ENCODE results near the gene SNX27.
A peak's percentile ranks its signal among the peaks of the same experiment; 100 is the strongest.

Gene SNX27

GRCh38 chr1:151574575-151575529 lies 37.0 kb upstream of the SNX27 start:
- DNase-seq: peak in 1 of 3 donors; percentile 8
- H3K27ac ChIP-seq (ENCODE audit: insufficient read depth in 1 of 2, low read depth in 1 of 2, low read length in 2 of 2, poor library complexity in 1 of 2, severe bottlenecking in 2 of 2): no peak overlapping the region
- H3K36me3 ChIP-seq (ENCODE audit: control insufficient read depth in 4 of 4, insufficient read depth in 4 of 4, low read length in 3 of 4): no peaks in the 10 kb centered on the region
- H3K27me3 ChIP-seq (replicated peaks in 2 of 5; ENCODE audit: control insufficient read depth in 4 of 5, insufficient read depth in 5 of 5, low read length in 4 of 5): no peaks in the 10 kb centered on the region
- POLR2A ChIA-PET: no interaction called here
- no peak overlapping the region for H3K4me3 ChIP-seq (ENCODE audit: control insufficient read depth in 1 of 7, extremely low read depth in 1 of 7, insufficient read depth in 4 of 7, low read depth in 2 of 7, low read length in 6 of 7)
- H3K9me3 ChIP-seq (ENCODE audit: control extremely low read depth in 1 of 5, control insufficient read depth in 4 of 5, insufficient read depth in 2 of 5, low read depth in 1 of 5, low read length in 4 of 5): no peaks in the 10 kb centered on the region
- H3K4me1 ChIP-seq (ENCODE audit: control extremely low read depth in 1 of 4, control insufficient read depth in 4 of 4, insufficient read depth in 4 of 4, low read length in 3 of 4): no peaks in the 10 kb centered on the region
- whole genome bisulfite sequencing (ENCODE audit: insufficient coverage): 97% methylated on average over 12 of the region's 12 CpGs
- CTCF ChIA-PET: interaction anchor here (0.8 to 1.2 kb wide), 2 partner anchors 15 to 18 kb away, joined by 3 read pairs; no protein-coding TSS in a partner anchor

GRCh38 chr1:151577173-151577572 lies 34.7 kb upstream of the SNX27 start:
- Histone ChIP-seq H3K9me3 (ENCODE audit: control extremely low read depth in 1 of 5, control insufficient read depth in 4 of 5, insufficient read depth in 2 of 5, low read depth in 1 of 5, low read length in 4 of 5) (no peaks in the 10 kb centered on the region), H3K4me1 (ENCODE audit: control extremely low read depth in 1 of 4, control insufficient read depth in 4 of 4, insufficient read depth in 4 of 4, low read length in 3 of 4) (no peaks in the 10 kb centered on the region), H3K36me3 (ENCODE audit: control insufficient read depth in 4 of 4, insufficient read depth in 4 of 4, low read length in 3 of 4) (no peaks in the 10 kb centered on the region), H3K4me3 (ENCODE audit: control insufficient read depth in 1 of 7, extremely low read depth in 1 of 7, insufficient read depth in 4 of 7, low read depth in 2 of 7, low read length in 6 of 7) (no peak overlapping the region), H3K27ac (ENCODE audit: insufficient read depth in 1 of 2, low read depth in 1 of 2, low read length in 2 of 2, poor library complexity in 1 of 2, severe bottlenecking in 2 of 2) (no peak overlapping the region), H3K27me3 (replicated peaks in 2 of 5; ENCODE audit: control insufficient read depth in 4 of 5, insufficient read depth in 5 of 5, low read length in 4 of 5) (no peaks in the 10 kb centered on the region)
- ChIA-PET CTCF (interaction anchor here (1.3 kb wide), 1 partner anchor 17 kb away, joined by 5 read pairs; no protein-coding TSS in a partner anchor), POLR2A (no interaction called here)
- WGBS (ENCODE audit: insufficient coverage): no CpG with 5 or more reads among the region's 2 CpGs
- DNase-seq: no peak

GRCh38 chr1:151578941-151579340 lies 32.9 kb upstream of the SNX27 start:
- Histone ChIP-seq H3K27ac (ENCODE audit: insufficient read depth in 1 of 2, low read depth in 1 of 2, low read length in 2 of 2, poor library complexity in 1 of 2, severe bottlenecking in 2 of 2) (no peak overlapping the region), H3K27me3 (replicated peaks in 2 of 5; ENCODE audit: control insufficient read depth in 4 of 5, insufficient read depth in 5 of 5, low read length in 4 of 5) (no peaks in the 10 kb centered on the region), H3K4me3 (ENCODE audit: control insufficient read depth in 1 of 7, extremely low read depth in 1 of 7, insufficient read depth in 4 of 7, low read depth in 2 of 7, low read length in 6 of 7) (no peak overlapping the region), H3K4me1 (ENCODE audit: control extremely low read depth in 1 of 4, control insufficient read depth in 4 of 4, insufficient read depth in 4 of 4, low read length in 3 of 4) (no peaks in the 10 kb centered on the region), H3K36me3 (ENCODE audit: control insufficient read depth in 4 of 4, insufficient read depth in 4 of 4, low read length in 3 of 4) (no peaks in the 10 kb centered on the region), H3K9me3 (ENCODE audit: control extremely low read depth in 1 of 5, control insufficient read depth in 4 of 5, insufficient read depth in 2 of 5, low read depth in 1 of 5, low read length in 4 of 5) (no peaks in the 10 kb centered on the region)
- no peak for DNase-seq
- WGBS (ENCODE audit: insufficient coverage): no CpG with 5 or more reads among the region's 1 CpG
- POLR2A ChIA-PET: no interaction called here
- CTCF ChIA-PET: interaction anchor here (1.1 to 1.4 kb wide), 3 partner anchors 9 to 15 kb away, joined by 3 to 5 read pairs (median 4); no protein-coding TSS in a partner anchor

- DNase-seq: no peak
- 92% methylated on average over 6 of the region's 8 CpGs for WGBS (ENCODE audit: insufficient coverage)
- H3K27ac ChIP-seq (ENCODE audit: insufficient read depth in 1 of 2, low read depth in 1 of 2, low read length in 2 of 2, poor library complexity in 1 of 2, severe bottlenecking in 2 of 2): no peak overlapping the region
- no peaks in the 10 kb centered on the region for H3K4me1 ChIP-seq (ENCODE audit: control extremely low read depth in 1 of 4, control insufficient read depth in 4 of 4, insufficient read depth in 4 of 4, low read length in 3 of 4)
- no peaks in the 10 kb centered on the region for H3K27me3 ChIP-seq (replicated peaks in 2 of 5; ENCODE audit: control insufficient read depth in 4 of 5, insufficient read depth in 5 of 5, low read length in 4 of 5)
- no peaks in the 10 kb centered on the region for H3K9me3 ChIP-seq (ENCODE audit: control extremely low read depth in 1 of 5, control insufficient read depth in 4 of 5, insufficient read depth in 2 of 5, low read depth in 1 of 5, low read length in 4 of 5)
- H3K36me3 ChIP-seq (ENCODE audit: control insufficient read depth in 4 of 4, insufficient read depth in 4 of 4, low read length in 3 of 4): no peaks in the 10 kb centered on the region
- ChIA-PET CTCF (interaction anchor here (1.1 to 1.4 kb wide), 2 partner anchors 8 to 10 kb away, joined by 3 to 4 read pairs; no protein-coding TSS in a partner anchor), POLR2A (no interaction called here)
- no peak overlapping the region for H3K4me3 ChIP-seq (ENCODE audit: control insufficient read depth in 1 of 7, extremely low read depth in 1 of 7, insufficient read depth in 4 of 7, low read depth in 2 of 7, low read length in 6 of 7)
These were observed 32.2 kb upstream of the SNX27 start for GRCh38 chr1:151579436-151580225.

- H3K36me3 ChIP-seq (ENCODE audit: control insufficient read depth in 4 of 4, insufficient read depth in 4 of 4, low read length in 3 of 4): no peaks in the 10 kb centered on the region
- peaks cover 0 to 11% (median 6%) of the 10 kb centered on the region in 4 experiments for H3K4me1 ChIP-seq (ENCODE audit: control extremely low read depth in 1 of 4, control insufficient read depth in 4 of 4, insufficient read depth in 4 of 4, low read length in 3 of 4)
- ChIA-PET POLR2A (no interaction called here), CTCF (no interaction called here)
- no peak for DNase-seq
- no peak overlapping the region for H3K27ac ChIP-seq (ENCODE audit: insufficient read depth in 1 of 2, low read depth in 1 of 2, low read length in 2 of 2, poor library complexity in 1 of 2, severe bottlenecking in 2 of 2)
- 100% methylated on average over 5 of the region's 5 CpGs for WGBS (ENCODE audit: insufficient coverage)
- no peaks in the 10 kb centered on the region for H3K9me3 ChIP-seq (ENCODE audit: control extremely low read depth in 1 of 5, control insufficient read depth in 4 of 5, insufficient read depth in 2 of 5, low read depth in 1 of 5, low read length in 4 of 5)
- H3K27me3 ChIP-seq (replicated peaks in 2 of 5; ENCODE audit: control insufficient read depth in 4 of 5, insufficient read depth in 5 of 5, low read length in 4 of 5): no peaks in the 10 kb centered on the region
- H3K4me3 ChIP-seq (ENCODE audit: control insufficient read depth in 1 of 7, extremely low read depth in 1 of 7, insufficient read depth in 4 of 7, low read depth in 2 of 7, low read length in 6 of 7): no peak overlapping the region
These were observed 30.4 kb upstream of the SNX27 start for GRCh38 chr1:151581451-151581850.

- no peak for DNase-seq
- no peaks in the 10 kb centered on the region for H3K27me3 ChIP-seq (replicated peaks in 2 of 5; ENCODE audit: control insufficient read depth in 4 of 5, insufficient read depth in 5 of 5, low read length in 4 of 5)
- H3K36me3 ChIP-seq (ENCODE audit: control insufficient read depth in 4 of 4, insufficient read depth in 4 of 4, low read length in 3 of 4): no peaks in the 10 kb centered on the region
- 80% methylated on average over 1 of the region's 1 CpG for whole genome bisulfite sequencing (ENCODE audit: insufficient coverage)
- ChIA-PET CTCF (no interaction called here), POLR2A (no interaction called here)
- peaks cover 0 to 11% (median 6%) of the 10 kb centered on the region in 4 experiments for H3K4me1 ChIP-seq (ENCODE audit: control extremely low read depth in 1 of 4, control insufficient read depth in 4 of 4, insufficient read depth in 4 of 4, low read length in 3 of 4)
- H3K27ac ChIP-seq (ENCODE audit: insufficient read depth in 1 of 2, low read depth in 1 of 2, low read length in 2 of 2, poor library complexity in 1 of 2, severe bottlenecking in 2 of 2): no peak overlapping the region
- H3K9me3 ChIP-seq (ENCODE audit: control extremely low read depth in 1 of 5, control insufficient read depth in 4 of 5, insufficient read depth in 2 of 5, low read depth in 1 of 5, low read length in 4 of 5): no peaks in the 10 kb centered on the region
- no peak overlapping the region for H3K4me3 ChIP-seq (ENCODE audit: control insufficient read depth in 1 of 7, extremely low read depth in 1 of 7, insufficient read depth in 4 of 7, low read depth in 2 of 7, low read length in 6 of 7)
These were observed 29.9 kb upstream of the SNX27 start for GRCh38 chr1:151581921-151582320.

Measured in common myeloid progenitor, CD34-positive (primary cell).